ENCODE results near the gene GALNT2.

GALNT2 gene

GRCh38 chr1:230097370-230097769 lies 30.3 kb downstream of the GALNT2 start:
- DNase-seq, result no peak

GRCh38 chr1:230098723-230099122 lies 31.7 kb downstream of the GALNT2 start:
- no peak for DNase-seq

- no peak for DNase-seq
Observed at GRCh38 chr1:230099465-230099864, 32.4 kb downstream of the GALNT2 start.

GRCh38 chr1:230100932-230101331 lies 33.9 kb downstream of the GALNT2 start:
- no peak for DNase-seq

GRCh38 chr1:230101556-230101955 lies 34.5 kb downstream of the GALNT2 start:
- DNase-seq, result no peak

GRCh38 chr1:230102046-230102445 lies 35.0 kb downstream of the GALNT2 start:
- no peak for DNase-seq

- no peak for DNase-seq
Observed at GRCh38 chr1:230102472-230102871, 35.4 kb downstream of the GALNT2 start.

GRCh38 chr1:230103306-230104173 lies 36.5 kb downstream of the GALNT2 start:
- no peak for DNase-seq

GRCh38 chr1:230104395-230105244 lies 37.6 kb downstream of the GALNT2 start:
- peak in 1 of 2 experiments; percentile 59 for DNase-seq

GRCh38 chr1:230105245-230105753 lies 38.3 kb downstream of the GALNT2 start:
- no peak for DNase-seq

GRCh38 chr1:230105754-230106625 lies 39.0 kb downstream of the GALNT2 start:
- DNase-seq, result no peak

- no peak for DNase-seq
Observed at GRCh38 chr1:230107941-230108340, 40.9 kb downstream of the GALNT2 start.

GRCh38 chr1:230108580-230108979 lies 41.5 kb downstream of the GALNT2 start:
- DNase-seq, result no peak

GRCh38 chr1:230109066-230109465 lies 42.0 kb downstream of the GALNT2 start:
- DNase-seq, result no peak

- DNase-seq, result peak in 1 of 2 experiments; percentile 14
Observed at GRCh38 chr1:230109895-230110667, 43.0 kb downstream of the GALNT2 start.

GRCh38 chr1:230110971-230111370 lies 43.9 kb downstream of the GALNT2 start:
- DNase-seq, result no peak

- DNase-seq, result no peak
Observed at GRCh38 chr1:230112131-230112701, 45.2 kb downstream of the GALNT2 start.

GRCh38 chr1:230112782-230113181 lies 45.7 kb downstream of the GALNT2 start:
- DNase-seq, result no peak

GRCh38 chr1:230113235-230113592 lies 46.2 kb downstream of the GALNT2 start:
- no peak for DNase-seq

- DNase-seq, result no peak
Observed at GRCh38 chr1:230113593-230114236, 46.7 kb downstream of the GALNT2 start.

GRCh38 chr1:230114237-230114651 lies 47.2 kb downstream of the GALNT2 start:
- DNase-seq, result no peak

All from NCI-H526 (cell line).